Measurements from ENCODE around the gene MTMR6.

The MTMR6 gene

GRCh38 chr13:25217023-25217885 is 70.0 kb downstream of the MTMR6 start:
- DNase-seq (ENCODE audit: low read depth in 2 of 3, low spot score in 1 of 3): no peak

GRCh38 chr13:25215253-25215575 is 72.1 kb downstream of the MTMR6 start:
- DNase-seq (ENCODE audit: low read depth in 2 of 3, low spot score in 1 of 3): no peak

- DNase-seq (ENCODE audit: low read depth in 2 of 3, low spot score in 1 of 3): no peak
These were observed 72.6 kb downstream of the MTMR6 start for GRCh38 chr13:25214491-25215252.

GRCh38 chr13:25213715-25214114 is 73.6 kb downstream of the MTMR6 start:
- DNase-seq (ENCODE audit: low read depth in 2 of 3, low spot score in 1 of 3): no peak

- DNase-seq (ENCODE audit: low read depth in 2 of 3, low spot score in 1 of 3): no peak
These were observed 76.3 kb downstream of the MTMR6 start for GRCh38 chr13:25210842-25211569.

GRCh38 chr13:25207291-25207810 is 79.9 kb downstream of the MTMR6 start:
- no peak for DNase-seq (ENCODE audit: low read depth in 2 of 3, low spot score in 1 of 3)

- DNase-seq (ENCODE audit: low read depth in 2 of 3, low spot score in 1 of 3): no peak
These were observed 82.4 kb downstream of the MTMR6 start for GRCh38 chr13:25204863-25205262.

GRCh38 chr13:25203127-25203740 is 84.1 kb downstream of the MTMR6 start:
- DNase-seq (ENCODE audit: low read depth in 2 of 3, low spot score in 1 of 3): no peak

- DNase-seq (ENCODE audit: low read depth in 2 of 3, low spot score in 1 of 3): no peak
These were observed 86.5 kb downstream of the MTMR6 start for GRCh38 chr13:25200783-25201182.

GRCh38 chr13:25198647-25199046 is 88.6 kb downstream of the MTMR6 start:
- DNase-seq (ENCODE audit: low read depth in 2 of 3, low spot score in 1 of 3): no peak

GRCh38 chr13:25196971-25197370 is 90.3 kb downstream of the MTMR6 start:
- no peak for DNase-seq (ENCODE audit: low read depth in 2 of 3, low spot score in 1 of 3)
